ENCODE measurements around the gene PHF21A. TPM values are rescaled to one million over a fixed set of nuclear protein-coding genes. Genes with fewer than 3 reads are reported as not detected.
"Not testable (repeated sequence)": the region's sequence is repeated elsewhere in the genome, so short reads cannot be mapped to it uniquely, and the experiment has no call there.

Gene PHF21A
- total RNA-seq, 1 donor from 2014 or later = 17.2 TPM

- peak; percentile 20 for ATAC-seq
Observed at GRCh38 chr11:46120346-46121300, 631 bp downstream of the PHF21A start.

- ATAC-seq = peak; percentile 1
Observed at GRCh38 chr11:46119352-46120216, 1.7 kb downstream of the PHF21A start.

DNA sequence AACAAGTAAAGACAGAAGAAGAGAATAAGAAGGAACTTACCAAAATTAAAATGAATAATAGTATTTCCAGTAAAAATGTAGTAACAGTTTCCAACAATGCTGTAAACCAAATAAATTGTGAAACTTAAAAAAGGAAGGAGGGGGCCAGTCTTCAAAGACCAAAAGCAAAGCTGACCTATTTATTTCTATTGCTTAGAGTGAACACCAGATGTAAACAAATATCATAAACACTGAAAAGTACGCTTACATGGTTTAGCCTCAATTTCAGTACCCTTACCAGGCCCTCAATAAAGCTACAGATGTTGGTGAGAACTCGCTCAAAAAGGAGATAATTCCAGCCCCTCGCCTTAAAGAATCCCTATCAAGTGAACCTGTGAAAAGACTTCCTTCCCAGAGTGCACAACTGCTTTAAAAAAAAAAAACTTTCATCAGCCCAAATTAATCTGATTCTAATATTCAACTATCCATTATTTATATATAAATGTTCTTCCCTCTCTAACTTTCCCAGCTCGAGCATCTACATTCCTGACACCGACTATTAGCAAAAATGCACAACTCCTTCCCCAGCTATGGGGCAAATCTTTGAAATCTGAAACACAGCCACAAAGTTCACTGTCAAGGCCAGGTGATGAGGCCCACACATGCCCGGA, 2.4 kb downstream of the PHF21A start:
- ATAC-seq = no peak

GRCh38 chr11:46117842-46118241, 3.4 kb downstream of the PHF21A start:
- no peak for ATAC-seq

- ATAC-seq = not testable (repeated sequence)
Observed at GRCh38 chr11:46116712-46117037, 4.6 kb downstream of the PHF21A start.

DNA sequence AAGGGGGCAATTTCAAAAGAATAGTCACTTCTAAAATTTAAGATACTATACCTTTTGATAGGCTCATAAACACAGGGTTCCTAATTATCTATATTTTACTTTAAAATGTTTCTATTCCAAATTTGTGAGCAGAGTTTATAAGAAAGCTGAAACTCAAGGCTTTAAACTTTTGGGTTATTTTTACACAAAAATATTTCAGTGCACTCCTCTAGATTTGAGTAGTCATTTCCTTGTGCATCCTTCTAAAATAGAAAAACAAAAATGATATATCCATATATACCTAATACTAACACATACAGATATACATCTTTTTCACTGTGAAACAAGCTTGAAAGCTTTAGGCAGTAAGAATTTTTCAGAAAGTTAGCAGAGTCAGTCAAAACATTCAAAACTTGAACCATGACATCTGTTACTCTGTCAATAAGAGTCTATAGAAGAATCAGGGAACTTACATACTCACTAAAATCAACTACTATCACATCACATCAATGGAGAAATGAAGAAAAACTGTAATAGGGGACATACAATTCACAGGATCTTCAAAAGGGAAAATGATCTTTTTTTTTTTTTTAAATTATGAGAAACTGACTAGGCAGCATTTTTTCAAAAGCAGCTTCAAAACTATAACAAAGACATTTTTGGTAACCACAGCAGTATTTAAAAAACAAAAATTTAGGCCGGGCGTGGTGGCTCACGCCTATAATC, 5.1 kb downstream of the PHF21A start:
- ATAC-seq = no peak

DNA sequence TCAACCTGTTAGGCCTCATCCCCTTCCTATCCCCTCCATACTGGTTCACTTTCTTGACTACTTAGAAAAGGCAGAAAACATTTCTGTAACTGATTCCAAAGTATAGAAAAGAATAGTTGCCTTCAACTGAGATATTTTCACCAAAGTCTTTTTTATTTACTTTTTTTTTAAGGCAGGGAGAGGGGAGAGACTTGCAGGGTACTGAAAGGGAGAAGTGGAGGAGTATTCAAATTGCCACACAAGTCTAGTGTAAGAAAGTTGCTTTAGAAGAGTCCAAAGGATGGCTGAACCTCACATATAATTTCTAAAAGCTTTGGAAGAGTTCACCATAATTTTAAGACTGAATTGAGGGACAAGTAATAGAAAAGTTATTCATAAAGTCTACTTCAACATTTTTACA, 6.3 kb downstream of the PHF21A start:
- ATAC-seq = no peak

GRCh38 chr11:46114378-46114777, 6.9 kb downstream of the PHF21A start:
- no peak for ATAC-seq

DNA sequence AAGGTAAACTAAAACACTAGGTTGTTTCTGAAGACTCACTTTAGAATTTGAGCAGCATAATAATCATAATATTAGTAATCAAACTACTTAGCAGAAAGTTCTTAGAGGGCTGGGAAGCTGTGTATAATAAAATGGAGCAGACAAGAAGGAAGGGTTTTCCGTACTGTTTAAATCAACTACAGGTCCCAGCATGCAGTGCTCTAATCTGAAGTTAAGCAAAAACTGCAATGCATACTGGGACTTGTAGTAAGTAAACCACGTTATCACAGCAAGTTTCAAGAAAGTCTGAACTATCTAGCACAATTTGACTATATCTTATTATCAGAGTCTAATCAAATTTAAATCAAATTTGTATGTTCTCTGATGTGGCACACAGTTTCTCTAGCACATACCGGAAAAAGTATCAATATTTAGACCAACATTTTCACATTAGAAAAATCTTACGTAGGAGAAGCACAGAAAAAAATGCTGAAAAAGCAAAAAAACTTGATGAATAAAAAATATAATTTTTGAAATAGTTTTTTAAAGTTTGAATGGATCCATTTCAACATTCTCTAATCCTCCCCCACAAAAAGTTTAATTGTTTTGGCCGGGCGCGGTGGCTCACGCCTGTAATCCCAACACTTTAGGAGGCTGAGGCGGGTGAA, 8.2 kb downstream of the PHF21A start:
- peak; percentile 89 for ATAC-seq

GRCh38 chr11:46108751-46109150, 12.5 kb downstream of the PHF21A start:
- no peak for ATAC-seq

DNA sequence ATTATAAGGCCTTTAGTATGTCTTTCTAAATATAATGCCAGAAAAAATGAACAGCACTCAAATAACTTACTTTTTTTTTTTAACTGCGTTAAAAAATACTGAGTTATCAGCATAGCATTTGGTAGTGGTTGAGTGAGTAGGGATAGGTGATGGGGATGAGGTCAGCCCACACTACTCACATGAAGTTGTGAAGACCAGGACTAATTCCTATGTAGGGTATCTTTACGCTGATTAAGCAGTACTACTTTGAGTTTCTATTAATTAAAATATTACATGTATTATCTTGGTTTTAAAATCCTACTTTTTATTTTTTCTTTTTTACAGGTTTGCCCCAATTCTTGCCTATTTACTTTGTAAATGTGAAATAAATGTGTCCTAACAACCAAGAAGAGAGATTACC, 13.5 kb downstream of the PHF21A start:
- no peak for ATAC-seq

- no peak for ATAC-seq
Observed at GRCh38 chr11:46107408-46107718, 13.9 kb downstream of the PHF21A start.

DNA sequence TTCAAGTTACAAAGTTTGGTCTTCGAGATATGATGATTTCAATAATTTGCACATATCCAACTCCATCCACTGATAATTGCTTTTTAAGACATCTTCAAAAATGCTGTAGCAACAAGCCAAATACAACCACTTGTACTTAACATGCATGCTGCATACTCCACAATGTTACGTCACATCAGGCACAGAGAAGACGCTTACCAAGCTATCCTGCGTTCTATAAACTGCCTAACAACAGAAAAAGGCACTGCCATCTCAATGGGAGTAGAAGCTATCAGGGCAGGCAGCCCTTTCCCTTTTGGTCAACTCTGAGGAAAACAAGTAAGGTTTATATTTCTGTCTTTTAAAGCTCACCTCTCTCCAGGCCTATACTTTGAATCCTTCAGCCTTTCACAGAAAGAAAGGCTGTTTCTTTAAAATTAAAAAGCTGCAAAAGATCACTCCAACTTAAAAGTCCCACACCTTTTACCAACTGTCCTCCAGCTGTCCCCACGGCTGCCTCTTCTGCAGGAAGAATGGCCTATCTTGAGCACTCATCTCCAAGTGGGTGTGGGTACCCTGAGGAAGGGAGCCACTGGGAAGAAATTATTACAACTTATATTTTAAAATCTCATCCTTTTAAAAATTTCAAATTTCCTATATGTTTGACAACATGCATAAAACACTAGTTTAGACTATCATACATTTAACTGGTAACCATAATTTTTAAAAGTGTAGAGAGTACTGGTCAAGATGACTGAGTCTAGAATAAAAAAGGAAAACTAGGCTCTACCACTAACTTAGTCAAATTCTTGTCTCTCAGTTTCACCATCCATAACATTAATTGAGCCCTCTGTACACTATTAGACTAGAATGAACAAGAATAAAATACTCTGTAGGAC, 14.5 kb downstream of the PHF21A start:
- ATAC-seq = no peak

GRCh38 chr11:46105926-46106325, 15.3 kb downstream of the PHF21A start:
- ATAC-seq = no peak

DNA sequence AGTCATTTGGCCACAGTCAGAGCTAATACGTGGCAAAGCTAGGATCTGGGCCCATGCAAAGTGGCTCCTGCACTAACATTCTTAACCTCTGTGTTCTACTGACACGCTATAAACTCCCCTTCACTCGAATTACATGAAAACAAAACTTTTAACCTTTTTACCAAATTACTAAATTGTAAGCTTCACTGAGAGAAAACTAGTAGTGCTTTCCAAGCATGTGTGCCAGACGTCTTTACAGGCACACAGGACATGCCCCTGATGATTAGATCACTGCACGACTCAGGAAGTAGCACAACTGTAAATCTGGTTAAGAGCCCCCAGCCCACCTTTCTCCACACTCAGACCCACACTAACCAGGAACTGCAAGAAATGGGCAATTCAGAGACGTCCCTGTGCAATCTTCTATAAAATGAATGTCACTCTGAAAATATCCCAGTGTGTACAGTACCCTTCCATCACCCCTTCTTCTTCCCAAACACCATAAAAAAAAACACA, 16.1 kb downstream of the PHF21A start:
- ATAC-seq = no peak

DNA sequence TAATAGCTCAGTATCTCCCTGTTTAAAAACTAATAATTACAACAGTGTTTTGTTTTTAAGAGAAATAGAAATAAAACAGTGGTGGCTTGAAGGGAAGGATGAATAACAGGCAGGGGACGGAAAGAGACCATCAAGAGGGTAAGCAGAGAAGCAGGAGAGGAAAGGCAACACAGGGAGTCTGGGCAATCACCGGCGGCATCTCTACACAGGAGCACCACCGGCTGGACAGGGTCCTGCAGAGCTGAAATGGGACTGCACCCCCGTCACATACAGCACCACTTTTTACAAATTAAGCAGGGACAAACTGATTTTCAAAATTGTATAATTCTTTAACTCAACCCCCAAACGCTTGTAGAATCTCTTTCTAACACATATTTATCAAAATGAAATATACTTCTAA, 18.4 kb downstream of the PHF21A start:
- ATAC-seq = no peak

DNA sequence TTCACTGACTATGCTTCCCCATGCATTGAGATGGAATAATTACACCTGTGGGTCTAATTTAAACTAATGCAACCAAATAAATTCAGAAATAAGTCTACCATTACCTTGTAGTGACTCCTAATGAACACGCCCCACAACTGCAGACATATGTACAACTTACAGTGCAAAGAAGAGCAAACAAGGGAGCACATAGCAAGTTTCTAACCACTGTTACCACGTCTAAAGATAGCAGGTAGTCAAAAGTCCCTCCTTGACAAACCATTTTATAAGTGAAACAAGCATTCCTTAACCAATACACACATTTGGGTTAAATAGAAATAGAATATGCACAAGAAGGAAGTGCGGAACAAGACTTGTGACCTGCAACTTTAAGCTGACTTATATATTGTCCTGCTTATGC, 20.6 kb downstream of the PHF21A start:
- ATAC-seq = no peak

GRCh38 chr11:46099963-46100316, 21.3 kb downstream of the PHF21A start:
- ATAC-seq = no peak

DNA sequence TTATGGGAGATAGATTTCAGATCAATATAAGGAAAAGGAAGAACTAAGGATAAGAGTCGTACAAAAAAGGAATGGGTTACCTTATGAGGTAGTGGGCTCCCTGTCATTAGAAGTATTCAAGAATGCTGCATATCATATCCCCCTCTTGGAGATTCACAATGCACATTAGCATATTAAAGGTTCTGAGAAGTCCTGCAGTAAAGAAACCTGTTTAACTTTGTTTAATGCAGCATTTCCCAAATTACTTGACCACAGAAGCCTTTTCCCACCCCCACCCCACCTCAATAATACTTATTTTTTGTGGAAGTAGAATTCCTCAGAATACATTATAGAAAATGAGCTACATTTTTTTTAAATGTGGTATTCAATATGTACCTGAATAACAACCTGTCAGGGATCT, 30.9 kb downstream of the PHF21A start:
- no peak for ATAC-seq

DNA sequence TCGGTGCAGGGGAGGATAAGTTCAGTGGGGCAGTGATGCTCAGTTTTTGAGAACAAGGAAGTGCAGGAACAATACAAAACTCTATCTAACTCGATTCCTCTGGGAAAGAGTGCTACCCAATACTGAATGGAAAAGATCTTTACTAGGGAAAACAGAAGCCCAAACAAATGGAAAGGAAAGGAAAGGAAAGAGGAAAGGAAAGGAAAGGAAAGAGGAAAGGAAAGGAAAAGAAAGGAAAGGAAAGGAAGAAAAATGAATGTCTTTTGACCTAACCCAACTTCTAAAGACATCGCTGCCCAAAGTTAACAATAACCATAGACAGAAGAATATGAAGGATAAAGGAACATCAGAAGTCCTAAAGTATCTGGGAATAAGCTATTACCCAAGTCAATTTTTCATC, 41.6 kb downstream of the PHF21A start:
- no peak for ATAC-seq

- ATAC-seq = no peak
Observed at GRCh38 chr11:46075928-46076327, 45.3 kb downstream of the PHF21A start.
